Measurements from ENCODE around the gene CCBE1.
"Not testable (repeated sequence)": the region's sequence is repeated elsewhere in the genome, so short reads cannot be mapped to it uniquely, and the experiment has no call there.

The CCBE1 gene

DNA sequence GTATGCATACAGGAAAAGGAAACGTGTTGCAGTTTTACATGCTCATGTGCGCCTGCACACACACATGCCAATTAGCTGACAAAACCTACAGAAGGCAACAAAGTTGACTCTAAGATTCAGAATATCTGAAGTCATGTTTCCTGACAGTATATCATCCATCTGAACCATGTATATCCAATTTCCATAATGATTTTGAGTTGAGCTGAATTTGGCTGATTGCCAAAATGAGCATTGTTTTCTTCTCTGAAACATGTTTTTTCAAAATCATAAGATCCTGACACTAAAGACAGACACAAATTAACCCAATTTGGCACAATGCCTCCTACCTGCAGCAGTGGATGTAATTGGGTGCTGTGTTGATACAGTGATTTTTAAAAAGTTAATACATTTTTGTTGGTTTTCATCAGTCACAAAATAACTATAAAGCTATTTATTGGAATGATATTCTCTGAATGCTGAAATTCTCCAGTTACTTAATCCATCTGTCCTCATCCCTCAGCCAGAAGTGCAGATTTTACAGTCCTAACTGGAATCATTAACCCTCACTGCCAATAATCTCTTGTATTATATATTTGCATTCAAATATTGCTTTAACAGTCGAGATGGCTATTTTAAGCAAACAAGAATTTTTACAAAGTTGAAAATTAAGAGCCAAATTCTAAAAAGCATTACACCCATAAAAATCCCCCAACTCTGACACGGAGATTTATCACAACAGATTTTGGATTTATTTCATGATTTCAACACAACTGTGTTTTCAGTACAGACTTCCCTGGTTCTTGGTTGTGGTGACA lies 176.5 kb downstream of the CCBE1 start:
- DNase-seq = no peak

DNA sequence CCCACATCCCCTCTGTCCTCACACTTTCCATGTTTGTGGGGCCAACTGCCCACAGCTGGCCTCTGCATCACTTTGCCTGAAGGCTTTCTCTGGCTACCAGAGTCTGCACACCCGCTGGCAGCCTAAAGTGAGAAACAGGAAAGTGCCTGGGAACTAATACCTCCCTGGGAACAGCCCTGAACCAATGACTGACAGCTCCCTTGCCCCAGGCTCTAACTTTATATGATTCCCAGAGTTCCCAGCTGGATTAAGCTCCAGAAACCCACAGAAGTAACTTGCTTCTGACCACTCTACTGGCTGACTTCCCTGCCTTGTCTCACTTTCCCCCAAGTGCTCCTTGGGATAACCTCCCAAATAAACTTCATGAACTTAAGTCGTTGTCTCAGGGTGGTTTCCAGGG lies 178.5 kb downstream of the CCBE1 start:
- no peak for DNase-seq

DNA sequence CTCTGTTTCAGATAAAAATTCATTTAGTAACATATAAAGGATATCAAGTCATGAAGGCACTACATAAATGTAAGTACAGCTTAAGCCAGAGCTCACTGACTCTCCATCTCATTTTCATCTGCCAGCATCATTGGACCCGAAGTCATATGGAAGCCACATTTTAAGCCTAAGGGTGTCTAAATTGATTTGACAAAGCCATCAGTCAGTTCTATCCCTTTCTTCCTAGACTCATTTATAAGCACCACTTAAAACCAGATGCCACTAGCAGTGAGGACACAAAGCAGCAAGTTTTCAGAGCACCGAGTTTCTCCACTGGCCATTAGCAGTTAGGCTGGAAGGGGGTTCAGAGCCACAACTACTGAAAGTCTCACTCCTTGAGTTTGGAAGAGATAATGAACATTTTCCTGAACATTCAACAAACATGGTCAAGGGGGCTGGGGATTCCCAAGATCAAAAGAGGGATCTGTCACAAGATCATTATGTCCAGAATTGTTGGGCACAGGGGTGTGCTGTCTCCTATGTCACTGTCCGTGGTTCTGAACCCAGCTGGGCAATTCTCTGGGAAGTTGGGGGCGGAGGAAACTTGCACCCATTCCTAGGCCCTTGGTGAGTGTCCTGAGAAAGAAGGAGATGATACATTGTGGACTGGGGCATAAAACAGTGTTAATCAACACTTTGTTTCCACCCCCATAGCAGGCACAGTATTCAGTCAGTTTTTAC lies 179.6 kb downstream of the CCBE1 start:
- DNase-seq = no peak

DNA sequence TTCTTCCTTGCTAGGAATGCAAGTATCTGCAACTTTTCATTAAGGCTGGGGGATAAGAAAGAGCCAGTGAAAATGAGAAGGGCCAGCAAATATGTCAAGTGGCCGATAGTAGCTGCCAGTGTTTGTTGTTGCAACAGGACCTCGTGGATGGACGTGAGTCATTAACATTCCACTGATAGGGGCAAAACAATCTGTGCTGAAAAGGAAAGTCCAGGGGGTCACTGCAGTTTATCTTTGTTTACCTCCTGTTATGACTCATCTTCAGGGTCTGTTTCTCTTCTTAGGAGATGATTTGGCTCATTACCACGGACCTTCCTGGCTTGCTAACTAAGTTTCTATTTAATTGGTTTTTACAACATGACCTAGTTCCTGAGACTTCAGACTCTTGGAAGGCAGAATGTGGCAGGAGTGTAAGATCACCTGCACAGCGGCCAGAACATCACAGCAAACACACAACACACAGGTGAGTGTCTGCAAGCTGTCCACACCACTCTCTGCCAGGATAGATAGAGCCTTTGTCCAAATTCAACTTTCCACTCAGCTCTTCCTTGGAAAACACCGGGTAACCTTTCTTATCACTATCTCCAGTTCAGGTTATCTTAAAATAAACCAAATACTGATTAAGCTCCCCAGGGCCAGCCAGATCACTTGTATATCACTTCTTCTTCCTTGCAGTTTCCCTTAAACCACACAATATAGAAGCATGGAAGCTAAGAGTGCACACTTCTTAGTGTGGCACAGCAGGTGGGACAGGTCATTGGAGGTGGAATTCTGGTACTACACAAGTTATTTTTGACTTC lies 180.7 kb downstream of the CCBE1 start:
- DNase-seq = no peak

DNA sequence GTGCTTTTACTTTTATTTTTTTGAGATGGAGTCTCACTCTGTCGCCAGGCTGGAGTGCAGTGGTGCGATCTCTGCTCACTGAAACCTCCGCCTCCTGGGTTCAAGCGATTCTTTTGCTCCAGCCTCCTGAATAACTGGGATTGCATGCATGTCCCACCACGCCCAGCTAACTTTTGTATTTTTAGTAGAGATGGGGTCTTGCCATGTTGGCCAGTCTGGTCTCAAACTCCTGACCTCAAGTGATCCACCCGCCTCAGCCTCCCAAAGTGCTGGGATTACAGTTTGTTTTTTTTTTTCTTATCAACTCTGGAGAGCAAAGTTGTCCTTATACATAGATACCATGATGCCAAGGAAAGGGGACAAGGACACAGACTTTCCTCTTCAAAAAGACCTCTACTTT lies 181.3 kb downstream of the CCBE1 start:
- not testable (repeated sequence) for DNase-seq

DNA sequence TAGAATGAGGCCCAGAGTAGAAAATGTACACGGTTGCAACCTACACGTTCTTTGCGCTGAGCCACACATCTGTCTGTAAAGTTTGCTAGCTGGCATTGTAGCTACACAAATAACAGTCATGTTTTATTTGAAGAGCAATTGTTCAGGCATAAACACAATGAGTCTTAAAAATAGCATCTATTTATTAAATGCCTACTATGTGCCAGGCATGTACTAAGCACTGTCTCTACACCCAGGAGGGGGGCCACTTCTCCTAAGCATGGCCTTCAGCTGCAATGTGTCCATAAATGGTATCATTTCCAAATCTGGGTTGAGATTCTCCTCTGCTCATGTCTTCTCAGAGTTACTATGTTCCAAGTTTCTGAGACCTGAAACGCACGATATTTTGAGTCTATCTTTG lies 182.1 kb downstream of the CCBE1 start:
- DNase-seq = no peak

DNA sequence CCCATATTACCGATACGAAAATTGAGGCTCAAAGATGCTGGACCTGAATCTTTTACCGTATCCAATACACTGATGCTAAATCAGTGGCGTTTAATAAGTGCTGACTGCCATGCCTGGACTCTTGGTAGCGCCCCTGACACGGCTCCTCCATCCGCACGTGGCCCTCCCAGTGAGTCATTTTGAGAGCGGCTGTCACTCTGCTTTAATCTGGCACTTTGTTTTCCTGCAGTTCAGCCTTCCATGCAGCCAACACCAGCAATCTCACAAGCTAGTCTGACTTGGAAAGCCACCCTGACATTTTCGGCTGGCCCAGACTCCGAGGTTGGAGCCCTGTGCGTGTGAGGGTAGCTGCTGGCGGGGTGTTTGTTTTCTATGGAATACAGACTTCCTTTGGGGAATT lies 183.0 kb downstream of the CCBE1 start:
- no peak for DNase-seq

DNA sequence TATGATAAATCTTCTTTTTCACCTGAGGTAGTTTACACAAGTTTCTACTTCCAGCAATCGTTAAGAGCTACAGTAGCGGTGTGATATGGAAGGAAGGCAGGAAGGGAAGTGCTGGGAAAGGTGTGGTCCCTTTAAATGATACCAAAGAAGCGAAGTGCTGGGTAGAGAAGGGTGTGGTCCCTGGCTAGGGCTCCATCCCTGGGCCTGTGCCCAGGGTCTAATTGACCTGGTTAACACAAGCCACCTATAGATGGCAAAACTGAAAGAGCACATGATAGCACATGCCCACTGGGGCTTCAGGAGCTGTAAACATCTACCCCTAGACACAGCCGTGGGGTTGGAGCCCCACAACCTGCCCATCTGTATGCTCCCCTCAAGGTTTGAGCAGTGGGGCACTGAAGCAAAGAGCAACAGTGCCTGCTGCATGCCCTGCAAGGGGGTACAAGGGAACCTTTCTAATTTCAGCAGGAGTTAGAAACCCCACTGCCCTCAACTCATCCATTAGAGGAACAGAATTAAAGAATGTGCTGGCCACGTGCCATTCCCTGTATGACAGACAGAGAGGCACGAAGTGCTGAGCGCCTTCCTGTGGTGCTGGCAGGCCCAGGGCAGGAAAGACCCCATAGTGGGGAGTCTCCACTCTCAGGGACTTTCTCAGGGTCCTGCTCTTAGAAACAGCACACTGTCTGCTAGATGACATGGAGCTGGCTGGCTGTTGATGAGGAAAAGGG lies 185.0 kb downstream of the CCBE1 start:
- DNase-seq = no peak

DNA sequence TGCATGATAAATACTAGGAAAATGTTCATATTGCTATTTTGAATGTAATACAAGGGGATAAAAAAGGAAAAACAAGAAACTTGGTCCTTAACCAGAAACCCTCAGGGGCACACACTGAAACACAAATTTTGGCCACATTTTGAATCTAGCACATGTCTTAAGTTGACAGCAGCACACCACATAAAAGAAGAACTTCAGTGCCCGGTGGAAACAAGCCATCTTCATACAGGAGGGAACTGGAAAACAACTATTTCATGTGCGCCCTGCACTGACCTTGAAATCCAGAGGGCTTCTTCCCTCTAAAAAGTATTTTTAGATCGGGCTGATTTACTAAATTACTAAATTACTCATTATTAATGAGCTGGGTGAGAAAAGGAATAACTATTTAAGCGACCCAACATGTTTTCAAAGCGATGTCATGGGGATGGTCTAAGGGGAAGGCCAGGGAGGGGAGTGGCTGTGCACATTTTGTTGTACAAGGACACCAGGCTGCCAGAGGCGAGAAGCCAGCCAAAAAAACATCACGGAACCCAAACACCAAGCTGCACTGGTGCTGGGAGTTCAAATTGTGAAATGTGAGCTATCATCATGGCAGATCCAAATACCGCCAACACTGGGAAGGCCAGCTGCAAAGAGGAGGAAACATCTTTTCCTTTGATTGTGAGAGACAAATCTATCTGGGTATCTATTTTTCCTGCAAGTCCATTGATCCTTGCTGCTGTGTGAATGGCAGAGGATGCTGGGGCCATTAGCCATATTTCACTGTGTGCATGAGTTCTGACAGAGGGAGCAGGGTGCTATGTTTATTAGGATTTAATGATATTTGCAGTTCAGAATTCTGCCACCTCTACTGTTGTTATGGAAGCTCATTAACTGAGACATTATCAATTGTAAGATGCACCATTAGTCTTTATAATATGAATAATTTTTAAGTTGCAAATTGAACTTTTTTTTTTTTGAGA lies 187.5 kb downstream of the CCBE1 start:
- DNase-seq = no peak

DNA sequence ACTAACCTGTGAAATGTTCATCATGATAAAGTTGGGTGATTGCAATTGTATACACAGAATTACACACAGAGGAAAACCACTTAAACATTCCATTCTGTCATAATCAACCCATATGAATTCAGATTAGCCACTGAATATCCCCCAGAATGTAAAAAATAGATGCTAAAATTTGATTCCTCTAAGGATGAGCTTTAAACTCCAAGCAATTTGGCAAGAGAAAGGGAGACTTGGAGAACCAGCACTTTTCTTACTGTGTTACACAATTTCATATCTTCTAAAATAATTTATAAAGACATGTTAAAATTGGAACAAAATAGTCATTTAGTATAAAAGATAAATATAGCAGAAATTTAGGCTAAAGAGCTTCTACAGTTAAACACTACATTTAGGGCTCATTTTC lies 191.9 kb downstream of the CCBE1 start:
- DNase-seq = no peak

DNA sequence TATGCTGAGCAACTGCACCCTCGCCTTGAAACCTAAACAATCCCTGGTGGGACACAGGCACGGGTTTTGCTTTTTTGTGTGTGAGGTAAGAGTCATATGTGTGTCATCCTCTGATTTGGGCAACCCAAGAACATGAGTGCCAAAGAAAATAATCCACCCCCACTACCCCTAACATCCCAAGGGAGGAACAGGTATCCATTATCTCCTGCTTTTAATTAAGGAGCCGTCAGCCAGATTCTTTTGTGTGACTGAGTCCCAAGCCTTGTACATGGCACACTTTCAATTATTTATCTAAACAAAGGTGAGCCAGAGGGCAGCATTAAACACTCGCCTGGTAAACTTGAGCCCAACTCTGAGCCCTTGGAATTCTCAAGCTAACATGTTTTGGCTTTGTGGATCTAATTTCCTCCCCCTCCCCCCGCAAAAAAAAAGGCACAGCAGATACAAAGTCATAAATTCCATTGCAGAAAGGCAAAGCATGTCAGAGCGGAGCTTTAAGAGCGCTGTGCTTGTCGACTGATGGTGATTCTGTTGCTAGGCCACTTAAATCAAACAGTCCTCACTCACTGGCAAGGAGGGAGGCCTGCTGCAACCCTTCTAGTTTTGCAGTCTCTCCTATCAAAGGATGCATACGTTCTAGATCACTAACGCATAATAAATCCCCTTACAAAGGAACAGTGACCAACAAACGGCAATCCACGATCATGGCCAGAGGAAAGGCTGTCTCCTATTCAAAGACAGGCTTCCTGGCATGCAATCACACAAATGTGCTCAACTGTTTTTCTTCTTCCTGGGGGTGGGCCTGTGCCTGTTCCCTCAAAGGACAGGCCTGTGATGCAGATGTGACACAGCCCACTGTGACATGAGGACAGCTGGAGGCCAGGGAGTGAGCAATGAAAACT lies 194.7 kb downstream of the CCBE1 start:
- no peak for DNase-seq

DNA sequence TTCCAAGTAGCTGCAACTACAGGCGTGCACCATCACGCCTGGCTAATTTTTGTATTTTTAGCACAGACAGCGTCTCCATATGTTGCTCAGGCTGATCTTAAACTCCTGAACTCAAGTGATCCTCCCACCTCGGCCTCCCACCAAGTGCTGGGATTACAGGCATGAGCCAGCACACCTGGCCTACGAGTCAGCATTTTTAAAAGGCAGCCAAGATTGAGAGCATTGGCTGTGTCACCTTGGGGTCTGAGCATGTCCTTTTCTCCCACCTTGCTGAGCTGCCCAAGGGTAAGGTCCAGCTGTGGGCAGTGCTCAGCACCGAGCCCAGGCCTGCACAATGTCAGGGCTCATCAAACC lies 195.3 kb downstream of the CCBE1 start:
- no peak for DNase-seq

DNA sequence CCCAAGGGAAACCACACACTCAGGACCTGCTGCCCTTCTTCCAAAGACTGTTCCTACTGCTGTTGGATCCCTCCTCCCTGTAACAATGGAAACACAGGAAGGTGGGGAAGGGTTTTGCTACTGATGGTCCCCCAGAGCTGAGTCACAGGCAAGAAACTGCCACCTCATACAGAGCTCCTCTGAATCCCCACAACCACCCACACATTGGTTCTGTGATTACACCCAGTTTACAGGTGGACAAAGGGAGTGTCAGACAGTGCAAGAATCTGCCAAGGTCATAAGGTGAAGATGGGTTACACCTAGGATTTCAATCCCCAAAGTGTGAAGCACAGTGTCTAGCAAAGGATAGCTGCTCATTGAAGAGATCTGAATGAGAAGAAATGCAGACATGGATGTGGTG lies 196.5 kb downstream of the CCBE1 start:
- DNase-seq = no peak

DNA sequence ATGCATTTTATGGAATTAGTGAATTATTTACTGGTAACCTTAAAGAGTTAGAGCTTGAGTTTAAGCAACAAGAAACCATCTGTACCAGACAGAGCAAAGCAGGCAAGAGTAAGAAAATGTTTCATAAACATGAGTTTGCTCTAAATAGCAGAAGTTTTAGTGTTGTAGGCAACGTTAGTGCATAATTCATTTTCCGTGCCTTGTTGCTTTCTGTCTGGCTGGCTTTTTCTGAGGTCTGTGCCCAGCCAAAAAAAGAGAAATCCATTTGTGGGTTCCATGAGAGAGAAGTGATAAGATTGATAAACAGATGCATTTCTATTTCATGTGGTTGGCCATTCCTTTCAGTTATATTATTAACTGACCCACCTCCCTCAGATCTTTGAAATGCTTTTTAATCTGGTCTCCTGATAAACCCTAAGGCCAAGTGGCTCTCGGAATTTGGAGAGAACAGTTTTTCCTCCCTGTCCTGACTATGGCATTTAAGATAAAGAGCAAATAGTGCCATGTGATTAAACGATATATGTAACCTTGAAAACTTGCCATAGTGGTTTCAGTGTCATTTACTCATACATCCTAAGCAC lies 198.6 kb downstream of the CCBE1 start:
- DNase-seq = no peak

DNA sequence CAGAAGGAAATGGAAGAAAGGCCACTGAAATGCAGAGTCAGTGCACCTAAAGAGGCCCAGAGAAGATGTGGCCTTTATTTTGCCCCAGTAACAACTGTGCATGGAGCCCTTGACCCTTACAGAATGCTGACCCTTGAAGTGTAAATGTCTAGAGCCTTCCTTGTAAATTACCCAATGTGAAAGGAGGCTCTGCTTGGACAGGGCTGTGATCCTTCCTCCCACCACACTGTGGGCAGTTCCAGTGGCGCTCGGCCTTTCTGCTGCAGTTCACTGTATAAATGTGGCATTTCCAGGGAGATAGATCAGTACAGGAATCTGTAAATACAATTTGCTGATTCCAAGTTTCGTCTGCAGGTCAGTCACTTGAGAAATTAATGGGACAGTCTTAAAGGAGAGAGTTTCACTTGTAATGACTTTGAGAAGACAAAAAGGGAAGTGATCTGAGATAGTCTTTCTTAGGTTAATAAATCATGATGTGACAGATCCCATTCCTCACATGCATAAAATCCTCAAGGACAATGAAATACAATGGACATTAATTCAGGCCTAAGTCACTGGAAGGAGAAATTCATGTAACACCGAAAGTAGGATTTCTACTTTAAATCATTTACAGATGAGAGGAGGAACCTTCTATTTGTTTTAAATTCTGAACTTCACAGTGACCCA lies 204.3 kb downstream of the CCBE1 start:
- no peak for DNase-seq

DNA sequence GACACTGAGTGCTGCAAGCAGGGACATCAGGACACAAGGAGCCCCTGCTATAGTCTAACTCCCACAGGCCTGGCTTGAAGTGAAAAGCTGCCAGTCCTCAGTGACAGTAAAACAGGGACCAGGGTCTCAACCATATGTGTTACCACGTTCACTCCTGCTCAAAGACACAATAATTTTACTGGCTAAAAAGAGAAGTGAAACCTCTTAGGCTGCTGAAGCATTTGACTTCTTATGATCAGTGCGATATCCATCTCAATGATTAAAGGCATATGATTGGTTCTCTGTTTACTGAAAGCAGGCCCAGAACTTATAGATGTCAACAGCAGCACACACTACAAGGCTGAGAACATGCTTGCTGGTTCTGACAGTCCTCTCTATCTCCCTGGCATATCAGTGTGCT lies 208.3 kb downstream of the CCBE1 start:
- no peak for DNase-seq

DNA sequence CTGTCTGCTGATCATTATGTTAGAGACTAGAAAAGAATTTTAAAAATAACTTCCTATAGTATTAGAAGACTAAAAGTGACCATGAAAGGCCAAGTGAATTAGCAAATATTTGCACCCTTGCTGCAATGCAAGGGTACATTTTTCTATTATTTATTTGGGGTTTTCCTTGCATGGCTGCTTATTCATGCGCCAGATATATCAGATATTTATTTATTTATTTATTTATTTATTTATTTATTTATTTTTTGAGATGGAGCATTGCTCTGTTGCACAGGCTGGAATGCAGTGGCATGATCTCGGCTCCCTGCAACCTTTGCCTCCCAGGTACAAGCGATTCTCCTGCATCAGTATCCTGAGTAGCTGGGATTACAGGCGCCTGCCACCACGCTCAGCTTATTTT lies 211.8 kb downstream of the CCBE1 start:
- no peak for DNase-seq

DNA sequence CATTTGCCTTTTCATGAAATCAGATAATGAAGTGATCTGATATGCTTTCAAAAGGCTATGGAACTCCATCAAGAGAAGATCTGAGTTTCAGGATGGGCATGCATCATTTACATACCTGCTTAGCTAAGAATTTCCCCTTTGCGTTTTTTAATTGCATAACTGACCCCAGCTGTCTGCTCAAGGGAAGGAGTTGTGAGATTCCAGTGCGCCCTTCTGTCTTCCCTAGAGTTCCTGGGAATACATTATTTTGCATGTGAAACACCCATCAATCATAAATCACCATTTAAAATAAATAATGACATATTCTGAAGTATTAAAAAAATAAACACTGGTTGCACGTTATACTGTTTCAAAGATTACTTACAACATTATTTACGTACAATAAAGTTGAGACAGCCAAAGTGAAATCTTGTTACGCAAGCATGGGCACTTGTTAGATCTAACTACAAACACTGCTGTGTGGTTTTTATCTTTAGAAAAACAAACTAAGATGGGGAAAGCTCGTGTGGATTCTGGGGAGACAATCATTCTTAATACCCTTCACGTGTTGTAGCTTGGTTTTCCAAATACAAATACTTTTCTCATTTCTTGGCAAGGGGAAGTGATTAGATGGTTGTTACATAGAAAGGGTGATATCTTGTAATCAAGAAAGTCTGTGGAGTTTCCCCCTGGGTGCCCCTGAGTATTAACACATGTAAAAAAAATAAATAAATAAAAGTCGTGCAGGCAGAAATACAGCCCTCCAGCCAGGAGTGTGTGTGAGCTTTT lies 212.5 kb downstream of the CCBE1 start:
- no peak for DNase-seq

DNA sequence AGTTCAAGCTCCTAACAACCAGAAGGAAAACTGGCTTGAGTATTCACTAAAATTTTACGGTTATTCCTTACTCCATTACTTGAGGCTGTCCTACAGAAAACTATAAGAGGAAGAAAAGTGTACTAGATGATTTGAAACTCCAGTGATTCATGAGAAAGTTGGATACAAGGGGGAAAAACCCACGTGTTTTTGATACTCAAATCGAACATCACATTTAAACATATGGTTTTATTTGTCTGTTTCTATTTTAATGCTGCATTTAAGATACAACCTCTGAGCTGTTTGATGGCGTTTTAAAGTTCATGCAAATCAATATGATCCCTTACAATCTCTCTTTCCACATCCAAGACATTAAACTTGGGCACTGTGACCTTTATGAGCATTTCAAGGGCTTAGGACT lies 213.1 kb downstream of the CCBE1 start:
- DNase-seq = no peak

Measured in activated CD8-positive, alpha-beta memory T cell treated with anti-CD3 and anti-CD28 coated beads, Interleukin-2, amount 50 U/mL, for 48 hours (primary cell).